GM23338 (cell line): Measurements from ENCODE around the gene KIAA0513.

Source experiments
- CTCF ChIP-seq, 2 experiments: fragments of 200-600 bp in 1 of 2; sonication (generic) in 1 of 2; conservative IDR thresholded peaks; 2 replicates each; pipeline versions ENCODE4 v1.5.1 to v1.6.1; 2016 to 2017; ENCODE audit warnings: antibody characterized with exemption in 2 of 2, low read depth in 2 of 2, mild to moderate bottlenecking in 2 of 2, moderate library complexity in 1 of 2
- POLR2AphosphoS5 ChIP-seq: IDR thresholded peaks from 2 replicates; pipeline ENCODE4 v1.6.1; 2016; ENCODE audit warnings: antibody characterized with exemption, low read depth

DNA sequence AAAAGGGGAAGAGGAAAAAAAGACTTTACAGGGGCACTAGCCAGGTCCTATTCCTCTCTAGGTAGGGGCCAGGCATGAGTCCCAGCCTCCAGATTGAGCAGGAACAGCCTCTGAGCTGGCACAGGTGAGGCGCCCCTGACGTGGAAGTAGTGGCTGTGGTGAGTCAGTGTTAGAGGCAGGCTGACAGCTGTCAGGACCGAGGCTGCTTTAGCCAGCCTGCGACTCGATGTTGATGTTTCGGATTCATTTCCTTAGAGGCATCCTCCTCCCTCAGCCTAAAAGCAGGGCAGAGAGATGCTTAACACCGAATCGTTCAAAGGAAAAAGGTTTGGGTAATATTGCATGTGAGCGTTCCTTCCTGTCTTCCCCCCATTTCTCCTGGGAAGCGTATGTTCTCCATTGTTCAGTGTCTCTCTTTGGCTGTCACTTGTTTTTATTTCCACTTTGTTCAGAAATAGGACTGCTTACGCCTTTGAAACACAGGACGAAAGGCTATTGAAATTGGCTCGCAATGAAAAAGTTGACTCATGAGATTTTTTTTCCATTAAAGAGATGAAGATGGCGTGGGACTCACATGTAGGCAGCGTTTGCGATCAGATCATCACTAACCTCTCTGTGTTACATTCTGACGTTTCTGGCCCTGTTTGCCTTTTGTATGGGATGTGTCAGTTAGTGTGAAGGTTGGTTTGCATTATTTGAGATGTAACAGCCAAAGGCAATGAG lies 1.3 kb downstream of the KIAA0513 start:
- no peak for TF ChIP-seq CTCF (conservative IDR thresholded peaks at IDR 0.05; ENCODE audit: low read depth in 2 of 2)
- TF ChIP-seq POLR2AphosphoS5: no peak
